Endothelial cell of umbilical vein (primary cell): ENCODE data around the gene ATG4D. TPM values are rescaled to one million over a fixed set of nuclear protein-coding genes. Genes with fewer than 3 reads are reported as not detected.

Experiments used
- BruUV-seq: library from RNA; stranded (reverse); fragments of 400-500 nt; replicated peaks from 2 replicates; lab custom pipeline; 2021; lab: Mats Ljungman, UMichigan
- CTCF ChIA-PET: fragments of 300-600, 350-600 bp; sonication (Branson Sonifier 250); formaldehyde crosslinking; loops from one replicate; lab custom pipeline; 2021; ENCODE audit warnings: antibody characterized with exemption, inconsistent platforms; lab: Charles Lee
- POLR2A ChIA-PET: fragments of 300-600, 350-600 bp; sonication (Branson Sonifier 250); formaldehyde crosslinking; loops from one replicate; lab custom pipeline; 2021; ENCODE audit warnings: antibody characterized with exemption, inconsistent platforms; lab: Charles Lee
- DNase-seq: peaks from one replicate; pipeline ENCODE4 v3.0.0-alpha.2; 2011; ENCODE audit warnings: low read depth, low spot score
- FAIRE-seq: peaks from 2 replicates; lab custom pipeline; 2011; peaks lifted over from hg19 to GRCh38; lab: Jason Lieb, UNC
- H2AFZ ChIP-seq: 2 replicates; pipeline ENCODE4 v1.6.0; 2012; ENCODE audit warnings: low read depth, low read length, control low read depth, inconsistent platforms
- H3K27ac ChIP-seq: 2 replicates; pipeline ENCODE4 v1.5.1; 2011; ENCODE audit warnings: low read depth, mild to moderate bottlenecking, control low read depth, low read length, moderate library complexity; ENCODE audit not compliant: insufficient read depth
- H3K27me3 ChIP-seq, 2 experiments: 2 replicates each; pipeline versions ENCODE4 v1.6.0 to v1.6.1; 2011; ENCODE audit warnings: low read length in 2 of 2, mixed read lengths in 1 of 2; ENCODE audit not compliant: control insufficient read depth in 2 of 2, insufficient read depth in 2 of 2
- H3K36me3 ChIP-seq, 2 experiments: 2 replicates in 1 of 2; 3 replicates in 1 of 2; pipeline ENCODE4 v1.5.1; 2011; ENCODE audit warnings: low read length in 2 of 2, mild to moderate bottlenecking in 1 of 2, moderate library complexity in 1 of 2; ENCODE audit not compliant: control insufficient read depth in 2 of 2, insufficient read depth in 2 of 2; ENCODE audit errors: extremely low read depth in 1 of 2
- H3K4me1 ChIP-seq: 3 replicates; pipeline ENCODE4 v1.5.1; 2011; ENCODE audit warnings: mild to moderate bottlenecking, low read length; ENCODE audit not compliant: control insufficient read depth, insufficient read depth; ENCODE audit errors: extremely low read depth
- H3K4me2 ChIP-seq: 2 replicates; pipeline ENCODE4 v1.6.1; 2011; ENCODE audit warnings: low read length, control low read depth, mixed read lengths; ENCODE audit not compliant: insufficient read depth
- H3K4me3 ChIP-seq, 3 experiments: fragments of 200-600 bp in 1 of 3; sonication (generic), shearing (Covaris generic) in 1 of 3; replicated peaks in 1 of 3; 2 replicates each; pipeline ENCODE4 v1.5.1; 2011 to 2016; ENCODE audit warnings: control low read depth in 3 of 3, low read length in 3 of 3, mild to moderate bottlenecking in 2 of 3, inconsistent platforms in 1 of 3, low read depth in 1 of 3, moderate library complexity in 1 of 3; ENCODE audit not compliant: insufficient read depth in 1 of 3
- H3K79me2 ChIP-seq: 2 replicates; pipeline ENCODE4 v1.6.0; 2012; ENCODE audit warnings: low read length, inconsistent platforms; ENCODE audit not compliant: control insufficient read depth, insufficient read depth
- H3K9ac ChIP-seq: replicated peaks from 2 replicates; pipeline ENCODE3; 2011; ENCODE audit warnings: low read length, control low read depth; ENCODE audit not compliant: insufficient read depth; ENCODE audit errors: extremely low read depth
- H3K9me1 ChIP-seq: replicated peaks from 3 replicates; pipeline ENCODE4 v1.6.0; 2011; ENCODE audit warnings: mild to moderate bottlenecking, low read length; ENCODE audit not compliant: control insufficient read depth, insufficient read depth; ENCODE audit errors: extremely low read depth
- H3K9me3 ChIP-seq: replicated peaks from 2 replicates; pipeline ENCODE4 v1.5.1; 2012; ENCODE audit warnings: low read length, inconsistent platforms; ENCODE audit not compliant: control insufficient read depth, insufficient read depth
- H4K20me1 ChIP-seq: replicated peaks from 2 replicates; pipeline ENCODE3; 2011; ENCODE audit warnings: mild to moderate bottlenecking, low read length; ENCODE audit not compliant: control insufficient read depth, insufficient read depth; ENCODE audit errors: extremely low read depth
- EZH2 ChIP-seq: IDR thresholded peaks from 2 replicates; pipeline ENCODE4 v1.6.1; 2012; ENCODE audit warnings: borderline replicate concordance, low read depth, mild to moderate bottlenecking, moderate library complexity, low read length, inconsistent platforms; ENCODE audit not compliant: severe bottlenecking
- FOS ChIP-seq: IDR thresholded peaks from 2 replicates; pipeline ENCODE4 v1.6.1; 2011; ENCODE audit warnings: mild to moderate bottlenecking, low read length, moderate library complexity, borderline replicate concordance; ENCODE audit not compliant: insufficient read depth
- GATA2 ChIP-seq: IDR thresholded peaks from 2 replicates; pipeline ENCODE4 v1.7.0; 2011; ENCODE audit warnings: low read depth, mild to moderate bottlenecking, moderate library complexity, mixed read lengths, low read length; ENCODE audit not compliant: insufficient read length, insufficient read depth
- JUN ChIP-seq: IDR thresholded peaks from 2 replicates; pipeline ENCODE4 v1.6.1; 2011; ENCODE audit warnings: borderline replicate concordance, low read depth; ENCODE audit not compliant: insufficient read length, insufficient read depth
- MAX ChIP-seq: IDR thresholded peaks from 2 replicates; pipeline ENCODE4 v1.6.1; 2011; ENCODE audit not compliant: insufficient read depth, insufficient read length
- MYC ChIP-seq: IDR thresholded peaks from one replicate; pipeline ENCODE4 v1.6.1; 2011; ENCODE audit warnings: mild to moderate bottlenecking, low read depth, low read length
- POLR2A ChIP-seq: IDR thresholded peaks from 2 replicates; pipeline ENCODE4 v1.6.1; 2012; ENCODE audit warnings: low read depth, mild to moderate bottlenecking, control low read depth, low read length
- POLR2AphosphoS5 ChIP-seq: IDR thresholded peaks from 2 replicates; pipeline ENCODE4 v1.6.1; 2012; ENCODE audit warnings: low read depth, mild to moderate bottlenecking, control low read depth, low read length, moderate library complexity; ENCODE audit not compliant: insufficient read depth
- dilution Hi-C: fragments of 300-500 bp; cut with MboI; formaldehyde crosslinking; loops from one replicate; pipeline ENCODE4 v1.15.0; 2019; ENCODE audit warnings: low sequenced_read_pairs; ENCODE audit not compliant: extremely low pct_ligation_motif_present
- intact Hi-C: fragments of 100-400 bp; cut with micrococcal nuclease; formaldehyde crosslinking; loops from one replicate; pipeline ENCODE4 v1.10.0; 2022
- polyA plus RNA-seq, 4 experiments: library from polyadenylated mRNA; depleted of rRNA in 3 of 4; stranded (reverse) in 3 of 4; unstranded in 1 of 4; fragments of >200 nt; gene quantifications; 2 replicates each; pipeline versions ENCODE4 v1.2.1 to v1.2.3, GENCODE V29; 2011 to 2012; ENCODE audit warnings: missing spikeins in 1 of 4
- total RNA-seq: library from RNA; stranded (reverse); gene quantifications from 2 replicates; pipeline ENCODE4 v1.2.3, GENCODE V29; 2021

The ATG4D gene
- total and polyA plus RNA-seq, 2 donors (not counting 3 experiments of a cell fraction or from before 2014, with no cell fraction given): 19.8 to 24.9 TPM

DNA sequence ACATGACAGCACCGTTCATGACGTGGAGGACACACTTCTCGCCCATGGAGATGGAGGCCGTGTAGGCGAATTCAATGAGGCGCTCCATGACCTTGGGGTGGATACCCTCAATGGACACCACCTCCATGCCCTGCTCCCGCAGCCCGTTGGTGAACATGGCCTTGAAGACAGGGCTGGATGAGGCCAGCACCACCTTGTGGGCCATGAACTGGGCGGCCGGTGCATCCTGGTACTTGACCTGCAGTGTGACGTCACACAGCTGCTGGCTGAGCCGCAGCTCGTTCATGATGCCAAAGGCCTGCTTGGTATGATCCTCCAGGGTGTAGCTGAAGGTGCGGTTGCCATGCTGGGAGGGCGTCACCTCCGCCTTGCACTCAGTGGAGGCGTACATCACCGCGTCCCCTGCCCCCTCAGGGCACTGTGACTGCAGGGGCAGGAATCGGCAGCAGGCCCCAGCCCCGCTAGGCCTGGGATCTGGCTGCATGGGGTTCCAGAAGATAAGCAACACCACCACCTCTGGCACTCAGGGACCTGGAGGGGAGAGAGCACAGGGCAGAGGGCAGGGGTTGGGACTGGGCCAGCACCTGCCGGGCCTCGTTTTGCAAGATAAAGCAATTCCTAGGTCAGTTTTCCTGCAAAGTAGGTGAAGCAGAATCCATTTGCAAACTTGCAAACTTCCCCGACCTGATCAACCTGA, 44.0 kb upstream of the ATG4D start:
- FAIRE-seq (no peak), DNase-seq (no peak)
- peaks cover 48% of the 10 kb centered on the region for H3K79me2 ChIP-seq
- CTCF ChIA-PET: interaction anchor here (1.4 to 1.8 kb wide), 2 partner anchors 16 to 20 kb away, joined by 5 to 6 read pairs; no protein-coding TSS in a partner anchor
- intact Hi-C loops (loop anchor here (5.0 to 10.0 kb wide), 2 partner anchors 153 to 595 kb away; partner anchors contain the start of gene ILF3), dilution Hi-C loops (no loop called here)
- H3K4me2 ChIP-seq: no peak overlapping the region
- no peaks in the 10 kb centered on the region for H3K9me3 ChIP-seq
- no peak overlapping the region for H3K9ac ChIP-seq
- no peak overlapping the region for H3K4me3 ChIP-seq
- POLR2A ChIA-PET: interaction anchor here (1.2 kb wide), 1 partner anchor 16 kb away, joined by 6 read pairs; no protein-coding TSS in a partner anchor
- BruUV-seq: no TSS peak
- no peaks in the 10 kb centered on the region for H3K9me1 ChIP-seq
- no peak overlapping the region for H3K27ac ChIP-seq
- TF ChIP-seq MYC (no peak), JUN (no peak), EZH2 (no peak), FOS (no peak), GATA2 (no peak), POLR2A (no peak), MAX (no peak), POLR2AphosphoS5 (no peak)
- H3K27me3 ChIP-seq: no peaks in the 10 kb centered on the region
- no peak overlapping the region for H2AFZ ChIP-seq
- H3K4me1 ChIP-seq: peaks cover 7% of the 10 kb centered on the region
- peaks cover 10% of the 10 kb centered on the region in 2 experiments for H3K36me3 ChIP-seq
- H4K20me1 ChIP-seq: no peaks in the 10 kb centered on the region
